Kidney epithelial cell (primary cell): Measurements from ENCODE around the gene DGKD. TPM values are rescaled to one million over a fixed set of nuclear protein-coding genes. Genes with fewer than 3 reads are reported as not detected.

Source experiments
- DNase-seq: peaks from one replicate; pipeline ENCODE4 v3.0.0-alpha.2; 2010; ENCODE audit warnings: low read depth
- H3K27me3 ChIP-seq: 2 replicates; pipeline ENCODE4 v1.6.0; 2011; ENCODE audit warnings: low read length; ENCODE audit not compliant: control insufficient read depth, insufficient read depth
- H3K36me3 ChIP-seq: 2 replicates; pipeline ENCODE4 v1.5.1; 2011; ENCODE audit warnings: low read length; ENCODE audit not compliant: control insufficient read depth, insufficient read depth
- H3K4me3 ChIP-seq: 2 replicates; pipeline ENCODE4 v1.5.1; 2011; ENCODE audit warnings: low read depth, mild to moderate bottlenecking, control low read depth, low read length
- total RNA-seq: library from RNA; depleted of rRNA; stranded (reverse); fragments of >200 nt; gene quantifications from 2 replicates; pipeline ENCODE4 v1.2.3, GENCODE V29; 2015
- TF ChIP-seq, protein P1 (sequence below): IDR thresholded peaks from 2 replicates; pipeline ENCODE4 v1.5.1; 2011; ENCODE audit warnings: mild to moderate bottlenecking, moderate library complexity, low read length, control low read depth, inconsistent platforms; ENCODE audit not compliant: insufficient read depth, poor library complexity, severe bottlenecking

DGKD gene, protein sequence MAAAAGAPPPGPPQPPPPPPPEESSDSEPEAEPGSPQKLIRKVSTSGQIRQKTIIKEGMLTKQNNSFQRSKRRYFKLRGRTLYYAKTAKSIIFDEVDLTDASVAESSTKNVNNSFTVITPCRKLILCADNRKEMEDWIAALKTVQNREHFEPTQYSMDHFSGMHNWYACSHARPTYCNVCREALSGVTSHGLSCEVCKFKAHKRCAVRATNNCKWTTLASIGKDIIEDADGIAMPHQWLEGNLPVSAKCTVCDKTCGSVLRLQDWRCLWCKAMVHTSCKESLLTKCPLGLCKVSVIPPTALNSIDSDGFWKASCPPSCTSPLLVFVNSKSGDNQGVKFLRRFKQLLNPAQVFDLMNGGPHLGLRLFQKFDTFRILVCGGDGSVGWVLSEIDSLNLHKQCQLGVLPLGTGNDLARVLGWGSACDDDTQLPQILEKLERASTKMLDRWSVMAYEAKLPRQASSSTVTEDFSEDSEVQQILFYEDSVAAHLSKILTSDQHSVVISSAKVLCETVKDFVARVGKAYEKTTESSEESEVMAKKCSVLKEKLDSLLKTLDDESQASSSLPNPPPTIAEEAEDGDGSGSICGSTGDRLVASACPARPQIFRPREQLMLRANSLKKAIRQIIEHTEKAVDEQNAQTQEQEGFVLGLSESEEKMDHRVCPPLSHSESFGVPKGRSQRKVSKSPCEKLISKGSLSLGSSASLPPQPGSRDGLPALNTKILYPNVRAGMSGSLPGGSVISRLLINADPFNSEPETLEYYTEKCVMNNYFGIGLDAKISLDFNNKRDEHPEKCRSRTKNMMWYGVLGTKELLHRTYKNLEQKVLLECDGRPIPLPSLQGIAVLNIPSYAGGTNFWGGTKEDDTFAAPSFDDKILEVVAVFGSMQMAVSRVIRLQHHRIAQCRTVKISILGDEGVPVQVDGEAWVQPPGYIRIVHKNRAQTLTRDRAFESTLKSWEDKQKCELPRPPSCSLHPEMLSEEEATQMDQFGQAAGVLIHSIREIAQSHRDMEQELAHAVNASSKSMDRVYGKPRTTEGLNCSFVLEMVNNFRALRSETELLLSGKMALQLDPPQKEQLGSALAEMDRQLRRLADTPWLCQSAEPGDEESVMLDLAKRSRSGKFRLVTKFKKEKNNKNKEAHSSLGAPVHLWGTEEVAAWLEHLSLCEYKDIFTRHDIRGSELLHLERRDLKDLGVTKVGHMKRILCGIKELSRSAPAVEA
- total RNA-seq = 15.3 and 16.0 TPM in 2 replicates

DNA sequence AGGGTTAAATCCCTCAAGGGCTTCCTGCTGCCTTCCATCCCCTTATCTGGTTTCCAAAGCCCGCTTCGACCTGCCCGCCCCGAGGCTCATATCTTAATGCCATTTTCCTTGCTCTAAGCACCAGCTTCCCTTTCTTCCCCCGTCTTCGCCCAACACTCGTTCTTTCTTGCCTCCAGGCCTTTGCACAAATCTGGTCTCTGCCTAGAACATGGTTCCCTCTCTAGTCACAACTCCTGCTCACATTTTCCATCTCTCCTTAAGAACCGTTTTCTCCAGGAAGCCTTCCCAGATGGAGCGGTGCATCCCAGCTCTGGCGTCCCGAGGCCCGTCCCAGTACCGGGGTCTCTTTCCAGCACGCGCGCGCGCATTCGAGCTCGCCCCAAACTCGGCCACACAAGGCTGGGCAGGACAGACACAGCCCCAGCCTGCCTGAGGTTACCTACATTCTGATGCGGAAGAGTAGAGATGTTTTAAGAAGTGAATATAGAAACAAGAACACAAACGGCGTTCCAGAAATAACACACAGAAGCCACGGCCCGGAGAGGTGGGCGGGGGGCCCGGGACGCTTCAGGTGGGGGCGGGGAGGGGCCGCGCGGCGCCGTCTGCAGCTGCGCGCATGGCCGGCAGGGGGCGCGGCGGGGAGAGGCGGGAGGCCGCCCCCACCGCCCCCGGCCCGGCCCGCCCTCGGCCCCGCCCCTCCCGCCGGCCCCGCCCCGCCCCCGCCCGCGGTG is at the start of gene DGKD:
DGKD (plus strand) TSS at position 726 of the 731 bp plus-strand sequence. CDS start 25 bp downstream, outside the sequence.
- no peaks in the 10 kb centered on the region for H3K27me3 ChIP-seq
- DNase-seq = no peak
- H3K36me3 ChIP-seq = peaks cover 1% of the 10 kb centered on the region
- H3K4me3 ChIP-seq = peak within 1 kb of the TSS; percentile 53
- TF ChIP-seq, protein P1, sequence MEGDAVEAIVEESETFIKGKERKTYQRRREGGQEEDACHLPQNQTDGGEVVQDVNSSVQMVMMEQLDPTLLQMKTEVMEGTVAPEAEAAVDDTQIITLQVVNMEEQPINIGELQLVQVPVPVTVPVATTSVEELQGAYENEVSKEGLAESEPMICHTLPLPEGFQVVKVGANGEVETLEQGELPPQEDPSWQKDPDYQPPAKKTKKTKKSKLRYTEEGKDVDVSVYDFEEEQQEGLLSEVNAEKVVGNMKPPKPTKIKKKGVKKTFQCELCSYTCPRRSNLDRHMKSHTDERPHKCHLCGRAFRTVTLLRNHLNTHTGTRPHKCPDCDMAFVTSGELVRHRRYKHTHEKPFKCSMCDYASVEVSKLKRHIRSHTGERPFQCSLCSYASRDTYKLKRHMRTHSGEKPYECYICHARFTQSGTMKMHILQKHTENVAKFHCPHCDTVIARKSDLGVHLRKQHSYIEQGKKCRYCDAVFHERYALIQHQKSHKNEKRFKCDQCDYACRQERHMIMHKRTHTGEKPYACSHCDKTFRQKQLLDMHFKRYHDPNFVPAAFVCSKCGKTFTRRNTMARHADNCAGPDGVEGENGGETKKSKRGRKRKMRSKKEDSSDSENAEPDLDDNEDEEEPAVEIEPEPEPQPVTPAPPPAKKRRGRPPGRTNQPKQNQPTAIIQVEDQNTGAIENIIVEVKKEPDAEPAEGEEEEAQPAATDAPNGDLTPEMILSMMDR = peak; percentile 6

DNA sequence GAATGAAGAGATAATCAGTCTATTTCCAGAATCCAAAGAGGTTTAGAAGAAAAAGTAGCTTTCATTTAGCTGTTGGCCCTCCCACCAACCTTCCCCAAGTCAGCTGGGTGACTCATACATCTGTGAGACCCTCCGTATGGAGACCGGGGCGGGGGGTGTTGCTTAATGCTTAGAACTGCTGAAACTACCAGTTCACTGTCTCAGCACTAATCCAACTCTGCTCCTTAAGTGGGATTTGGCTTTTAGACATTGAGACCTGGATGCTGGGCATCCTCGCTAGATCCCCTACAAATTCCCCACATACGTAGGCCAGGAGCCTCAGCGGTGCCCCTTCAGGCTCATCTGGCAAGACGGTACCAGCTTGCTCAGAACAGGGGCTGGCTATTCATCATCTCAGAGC is 46.7 kb upstream of the DGKD start, which contains the start of gene SAG:
SAG (plus strand) TSS at position 252 of the 400 bp plus-strand sequence. CDS start 1,374 bp downstream, outside the sequence.
- TF ChIP-seq, protein P1 = no peak
- H3K36me3 ChIP-seq = no peaks in the 10 kb centered on the region
- DNase-seq = no peak
- peaks cover 2% of the 10 kb centered on the region for H3K27me3 ChIP-seq
- H3K4me3 ChIP-seq = no peak within 1 kb of the TSS

DNA sequence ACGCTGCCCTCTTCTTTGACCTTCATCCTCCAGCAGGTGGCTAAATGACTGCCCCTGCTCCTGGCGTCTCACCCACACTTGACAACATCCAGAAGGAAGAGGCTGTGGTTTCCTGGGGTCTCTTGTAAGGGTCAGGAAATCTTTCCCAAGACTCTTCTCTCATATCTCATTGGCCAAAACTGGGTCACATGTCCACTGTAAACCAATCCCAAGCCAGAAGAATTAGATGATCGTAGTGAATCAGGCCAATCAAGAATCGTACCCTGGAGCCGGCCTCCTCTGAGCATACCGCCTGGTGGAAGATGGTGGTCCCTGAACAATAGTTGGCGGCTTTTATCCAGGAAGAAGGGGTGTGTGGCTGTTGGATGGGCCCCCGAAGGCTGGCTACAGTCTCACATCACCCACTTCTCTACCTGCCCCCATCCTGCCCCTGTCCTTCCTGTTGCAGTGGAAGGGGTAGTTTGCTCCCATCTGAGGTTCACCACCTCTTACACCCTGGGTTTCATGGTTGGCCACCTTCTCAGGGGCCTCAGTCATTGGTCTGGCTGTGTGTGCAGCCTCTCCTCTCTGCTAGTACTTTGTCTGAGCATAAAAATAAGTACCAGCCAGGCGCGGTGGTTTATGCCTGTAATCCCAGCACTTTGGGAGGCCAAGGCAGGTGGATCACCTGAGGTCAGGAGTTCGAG is 42.9 kb upstream of the DGKD start:
- Histone ChIP-seq H3K27me3 (peaks cover 2% of the 10 kb centered on the region), H3K4me3 (no peak overlapping the region), H3K36me3 (no peaks in the 10 kb centered on the region)
- no peak for DNase-seq
- TF ChIP-seq, protein P1 = no peak

DNA sequence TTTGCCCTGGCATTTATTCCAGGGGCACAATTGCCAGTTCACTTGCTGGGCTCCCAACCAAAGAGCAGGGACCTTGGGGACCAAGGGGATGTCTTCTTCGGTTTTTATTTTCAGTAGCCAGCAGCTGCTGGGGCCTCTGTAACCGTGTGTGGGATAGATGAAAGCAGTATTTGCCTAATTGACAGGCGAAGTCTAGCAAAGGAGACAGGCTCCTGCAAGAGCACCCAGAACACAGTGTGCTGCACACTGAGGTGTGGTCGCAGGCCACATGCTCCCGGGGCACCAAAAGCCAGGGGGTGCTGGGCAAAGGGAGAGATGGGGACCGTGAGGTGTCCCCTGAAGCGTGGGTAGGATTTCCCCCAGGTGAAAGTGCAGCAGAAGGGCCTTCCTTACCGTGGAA is 41.4 kb upstream of the DGKD start:
- TF ChIP-seq, protein P1 = no peak
- DNase-seq = no peak
- Histone ChIP-seq H3K36me3 (no peaks in the 10 kb centered on the region), H3K4me3 (no peak overlapping the region), H3K27me3 (peaks cover 2% of the 10 kb centered on the region)
